ENCODE data around the gene RBMX. TPM values are rescaled to one million over a fixed set of nuclear protein-coding genes. Genes with fewer than 3 reads are reported as not detected.
A peak's percentile ranks its signal among the peaks of the same experiment; 100 is the strongest.
"Not testable (repeated sequence)": the region's sequence is repeated elsewhere in the genome, so short reads cannot be mapped to it uniquely, and the experiment has no call there.

The RBMX gene
- total RNA-seq (2014; rRNA removed; shearing (Covaris generic)) = 322 and 340 TPM in 2 replicates
- 265 and 418 TPM in 2 replicates for polyA plus RNA-seq (2015; cell fraction: cytosol; rRNA removed)
- 569 and 859 TPM in 2 replicates for polyA plus RNA-seq (2015; cell fraction: nucleus; rRNA removed)

GRCh38 chrX:136880452-136881013 lies at the start of gene RBMX:
Gene RBMX, minus strand, starts transcription at chrX:136880725. Its CDS starts 1,298 bp downstream, at chrX:136879427.
- peak; percentile 92 for DNase-seq (ENCODE audit: low read depth)

DNA sequence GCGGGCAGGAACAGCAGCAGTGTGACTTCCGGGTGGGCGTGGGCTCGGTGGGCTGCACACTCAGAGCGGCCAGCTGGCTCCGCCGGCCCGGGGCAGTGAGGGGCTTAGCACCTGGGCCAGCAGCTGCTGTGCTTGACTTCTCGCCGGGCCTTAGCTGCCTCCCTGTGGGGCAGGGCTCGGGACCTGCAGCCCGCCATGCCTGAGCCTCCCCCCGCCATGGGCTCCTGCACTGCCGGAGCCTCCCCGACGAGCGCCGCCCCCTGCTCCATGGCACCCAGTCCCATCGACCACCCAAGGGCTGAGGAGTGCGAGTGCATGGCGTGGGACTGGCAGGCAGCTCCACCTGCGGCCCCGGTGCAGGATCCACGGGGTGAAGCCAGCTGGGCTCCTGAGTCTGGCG lies 40.9 kb upstream of the RBMX start:
- DNase-seq (ENCODE audit: low read depth) = not testable (repeated sequence)

GRCh38 chrX:136920001-136920400 lies 39.5 kb upstream of the RBMX start:
- DNase-seq (ENCODE audit: low read depth) = no peak

GRCh38 chrX:136916827-136917226 lies 36.3 kb upstream of the RBMX start:
- DNase-seq (ENCODE audit: low read depth) = no peak

DNA sequence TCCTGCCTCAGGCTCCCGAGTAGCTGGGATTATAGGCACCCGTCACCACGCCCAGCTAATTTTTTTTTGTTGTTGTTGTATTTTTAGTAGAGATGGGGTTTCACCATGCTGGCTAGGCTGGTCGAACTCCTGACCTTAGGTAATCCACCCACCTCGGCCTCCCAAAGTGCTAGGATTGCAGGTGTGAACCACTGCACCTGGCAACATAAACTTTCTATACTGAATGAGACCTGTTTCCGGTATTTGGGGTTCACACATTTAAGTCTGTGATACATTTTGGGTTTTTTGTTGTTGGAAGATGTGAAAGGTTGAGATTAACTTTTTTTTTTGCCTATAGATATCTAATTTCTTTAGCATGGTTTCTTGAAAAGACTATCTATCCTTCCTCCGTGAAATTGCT lies 31.1 kb upstream of the RBMX start:
- DNase-seq (ENCODE audit: low read depth) = not testable (repeated sequence)

GRCh38 chrX:136911253-136911652 lies 30.7 kb upstream of the RBMX start:
- no peak for DNase-seq (ENCODE audit: low read depth)

GRCh38 chrX:136910565-136911035 lies 30.1 kb upstream of the RBMX start:
- no peak for DNase-seq (ENCODE audit: low read depth)

DNA sequence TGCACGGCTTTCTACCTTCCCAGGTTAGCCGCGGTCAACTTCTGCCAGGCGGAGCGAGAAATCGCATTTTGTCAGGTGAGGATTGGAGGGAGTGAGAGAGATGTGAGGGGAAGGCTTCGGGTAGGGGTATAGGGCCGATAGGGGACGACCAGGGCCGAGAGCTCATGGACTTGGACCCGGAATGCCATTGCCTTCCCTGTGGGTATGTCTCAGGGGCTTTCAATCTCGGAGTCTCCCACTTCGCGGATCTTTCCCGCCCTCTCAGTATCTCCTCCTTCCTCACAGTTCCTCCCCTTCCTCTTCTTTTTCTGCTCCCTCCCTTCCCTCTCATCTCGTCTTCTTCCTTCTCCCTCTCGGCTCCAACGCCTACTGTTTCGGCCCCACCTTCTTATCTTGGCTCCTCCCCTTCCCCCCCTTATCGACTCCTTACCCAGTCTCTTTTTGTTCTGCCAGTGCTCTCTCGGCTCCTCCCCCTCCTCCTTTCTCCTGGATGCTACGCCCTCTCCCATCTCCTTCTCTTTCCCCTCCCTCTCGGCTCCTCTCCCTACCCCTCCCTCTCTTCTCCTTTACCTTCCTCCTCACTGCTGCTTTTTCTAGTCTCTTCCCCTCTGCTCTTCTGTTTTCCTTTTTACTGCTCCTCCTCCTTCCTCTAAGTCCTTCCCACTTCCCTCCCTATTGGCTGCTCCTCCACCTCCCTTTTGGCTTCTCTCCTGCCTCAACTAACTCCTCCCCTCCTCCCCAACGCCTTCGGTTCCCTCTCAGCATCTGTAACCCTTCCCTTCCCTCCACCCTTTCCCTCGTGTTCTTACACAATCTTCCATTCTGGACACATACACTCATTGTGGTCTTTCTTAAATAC lies 29.4 kb upstream of the RBMX start:
- DNase-seq (ENCODE audit: low read depth) = peak; percentile 93

DNA sequence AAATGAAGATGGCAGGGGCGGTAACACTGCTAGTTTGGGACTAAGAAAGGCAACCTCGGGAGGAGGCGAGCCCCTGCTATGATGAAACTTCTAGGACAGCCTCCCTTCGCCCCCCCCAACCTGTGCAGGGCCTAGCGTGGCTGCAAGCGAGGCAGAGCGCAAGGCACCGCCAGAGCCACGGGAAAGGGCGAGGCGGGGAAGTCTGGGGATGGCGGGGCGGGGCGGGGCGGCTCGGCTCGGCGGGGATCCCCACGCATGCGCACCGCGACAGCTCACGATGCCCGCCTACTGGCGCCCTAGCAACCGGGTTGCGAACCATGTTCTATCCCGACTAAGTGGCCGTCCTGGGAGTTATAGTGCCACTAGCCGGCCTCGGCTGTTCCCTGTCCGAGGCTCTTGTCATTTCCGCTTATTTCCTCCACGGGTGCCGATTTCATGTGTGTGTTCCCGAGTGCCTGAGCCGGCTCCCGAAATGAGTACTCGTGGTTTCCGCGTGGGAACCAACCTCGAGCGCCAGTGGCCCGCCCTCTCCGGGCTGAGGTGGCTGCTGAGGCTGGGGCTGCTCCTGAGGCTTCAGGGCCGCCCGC lies 28.7 kb upstream of the RBMX start:
- peak; percentile 78 for DNase-seq (ENCODE audit: low read depth)

- no peak for DNase-seq (ENCODE audit: low read depth)
Observed at GRCh38 chrX:136907621-136908020, 27.1 kb upstream of the RBMX start.

GRCh38 chrX:136906921-136907510 lies 26.5 kb upstream of the RBMX start:
- DNase-seq (ENCODE audit: low read depth) = no peak

GRCh38 chrX:136904067-136904466 lies 23.5 kb upstream of the RBMX start:
- not testable (repeated sequence) for DNase-seq (ENCODE audit: low read depth)

- not testable (repeated sequence) for DNase-seq (ENCODE audit: low read depth)
Observed at GRCh38 chrX:136900071-136900470, 19.5 kb upstream of the RBMX start.

GRCh38 chrX:136899221-136899620 lies 18.7 kb upstream of the RBMX start:
- DNase-seq (ENCODE audit: low read depth) = no peak

DNA sequence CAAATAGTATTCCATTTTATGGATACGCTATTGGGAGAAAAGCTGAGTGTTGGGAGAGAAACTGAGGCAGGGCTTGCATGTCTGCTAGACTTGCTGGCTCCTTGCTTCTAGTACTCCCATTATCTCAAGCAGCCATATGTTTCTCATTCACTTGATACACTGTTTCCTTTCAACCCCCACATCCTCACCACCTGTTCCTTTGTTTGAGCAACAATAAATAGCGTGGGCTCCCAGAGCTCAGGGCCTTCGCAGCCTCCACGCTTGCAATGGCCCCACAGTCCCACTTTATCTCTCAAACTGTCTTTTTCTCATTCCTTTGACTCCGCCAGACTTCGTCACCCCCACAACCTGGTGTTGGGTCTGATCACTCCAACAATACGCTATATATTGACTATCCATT lies 18.2 kb upstream of the RBMX start:
- DNase-seq (ENCODE audit: low read depth) = not testable (repeated sequence)

GRCh38 chrX:136896121-136896914 lies 15.8 kb upstream of the RBMX start:
- no peak for DNase-seq (ENCODE audit: low read depth)

GRCh38 chrX:136892412-136892811 lies 11.9 kb upstream of the RBMX start:
- no peak for DNase-seq (ENCODE audit: low read depth)

GRCh38 chrX:136890596-136890995 lies 10.1 kb upstream of the RBMX start:
- DNase-seq (ENCODE audit: low read depth) = not testable (repeated sequence)

DNA sequence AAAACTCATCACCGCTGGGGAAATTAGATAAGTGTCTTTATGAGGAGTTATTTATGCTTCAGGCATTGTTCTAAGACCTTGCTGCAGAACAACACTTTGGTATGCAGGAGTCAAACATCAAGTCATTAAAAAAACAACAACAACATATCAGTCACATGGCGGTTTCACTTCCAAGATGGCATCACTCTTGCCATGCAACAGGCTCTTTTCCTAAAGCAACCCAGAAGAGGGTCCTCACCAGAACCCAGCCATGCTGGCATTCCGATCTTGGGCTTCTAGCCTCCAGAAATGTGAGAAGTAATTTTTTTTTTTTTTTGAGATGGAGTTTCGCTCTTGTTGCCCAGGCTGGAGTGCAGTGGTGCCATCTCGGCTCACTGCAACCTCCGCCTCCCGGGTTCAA lies 8.7 kb upstream of the RBMX start:
- DNase-seq (ENCODE audit: low read depth) = no peak

DNA sequence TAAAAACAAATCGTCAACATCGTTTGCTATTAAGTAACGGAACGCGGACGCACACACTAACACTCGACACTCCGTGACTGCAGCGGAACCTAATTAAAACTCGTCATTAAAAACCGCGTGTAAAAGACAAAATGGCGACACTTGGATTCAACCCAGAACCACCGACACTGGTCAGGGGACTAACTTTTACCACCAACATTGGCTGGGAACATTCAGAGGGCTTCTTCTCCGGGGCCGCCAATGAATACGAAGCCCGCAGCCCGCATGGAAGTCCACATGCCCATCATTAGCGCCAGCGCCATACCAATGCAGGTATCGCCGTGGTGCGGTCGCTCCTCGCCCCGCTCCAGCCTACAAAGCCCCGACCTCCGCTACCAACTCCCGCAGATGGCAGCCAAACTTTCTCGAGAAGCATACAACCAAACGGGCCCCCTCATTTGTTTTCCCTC lies 498 bp downstream of the RBMX start:
- DNase-seq (ENCODE audit: low read depth) = peak; percentile 15

Data from HT1080 (cell line).